A549 (cell line): ENCODE measurements around the gene PPP1R37. TPM values are rescaled to one million over a fixed set of nuclear protein-coding genes. Genes with fewer than 3 reads are reported as not detected.
A peak's percentile ranks its signal among the peaks of the same experiment; 100 is the strongest.

Source experiments
- ATAC-seq, 2 experiments: fragments of 200-7000 bp in 1 of 2; fragments of >200 bp in 1 of 2; cut with Nextera tagmentation in 1 of 2; cut with Tn5 transposase in 1 of 2; 3 replicates each; pipeline versions ENCODE4 v1.8.0 to v1.9.1; 2018 to 2020; ENCODE audit warnings: mild to moderate bottlenecking in 1 of 2, moderate library complexity in 1 of 2
- CTCF ChIA-PET: fragments of 300-600 bp; sonication (Branson Sonifier 250); formaldehyde crosslinking; extraction: SDS; loops from one replicate; lab custom pipeline; 2021; ENCODE audit warnings: antibody characterized with exemption, inconsistent platforms; lab: Yijun Ruan, JAX
- POLR2A ChIA-PET: fragments of 350-600 bp; formaldehyde crosslinking; extraction: SDS; loops from one replicate; lab custom pipeline; 2021; ENCODE audit warnings: antibody characterized with exemption, inconsistent platforms; lab: Yijun Ruan, JAX
- DNase-seq, 2 experiments: peaks; one replicate each; pipeline versions ENCODE4 v3.0.0 to v3.0.0-alpha.2; 2011 to 2016; ENCODE audit warnings: low read depth in 1 of 2, low spot score in 1 of 2
- FAIRE-seq: peaks from 2 replicates; lab custom pipeline; 2011; peaks lifted over from hg19 to GRCh38; lab: Jason Lieb, UNC
- H3K27ac ChIP-seq, 2 experiments: fragments of >200 bp; sonication (Bioruptor Twin); formaldehyde crosslinking; 3 replicates each; pipeline ENCODE4 v1.5.1; 2016 to 2017
- H3K4me1 ChIP-seq: fragments of >200 bp; sonication (Bioruptor Twin); formaldehyde crosslinking; 3 replicates; pipeline ENCODE4 v1.6.1; 2016
- H3K4me2 ChIP-seq: fragments of >200 bp; sonication (Bioruptor Twin); formaldehyde crosslinking; 3 replicates; pipeline ENCODE4 v1.6.1; 2016
- H3K4me3 ChIP-seq: fragments of >200 bp; sonication (Bioruptor Twin); formaldehyde crosslinking; 3 replicates; pipeline ENCODE4 v1.5.1; 2016
- H3K9me3 ChIP-seq: fragments of >200 bp; sonication (Bioruptor Twin); formaldehyde crosslinking; 3 replicates; pipeline ENCODE4 v1.6.1; 2016
- ATOH8 ChIP-seq: fragments of 250-450 bp; sonication (Bioruptor Pico); IDR thresholded peaks from 2 replicates; pipeline ENCODE4 v1.5.0; 2020; ENCODE audit warnings: low read depth, mild to moderate bottlenecking, moderate library complexity
- CEBPB ChIP-seq, 2 experiments: fragments of >200 bp in 1 of 2; sonication (Bioruptor Twin) in 1 of 2; formaldehyde crosslinking in 1 of 2; IDR thresholded peaks; 2 replicates each; pipeline ENCODE4 v1.6.1; 2012 to 2016
- CHD2 ChIP-seq: fragments of 150-350 bp; IDR thresholded peaks from 2 replicates; pipeline ENCODE4 v1.6.1; 2014; ENCODE audit warnings: low read length; ENCODE audit not compliant: partially characterized antibody
- CHD4 ChIP-seq: fragments of 200-600 bp; sonication (generic); IDR thresholded peaks from 2 replicates; pipeline ENCODE4 v1.6.1; 2016; ENCODE audit warnings: antibody characterized with exemption, mild to moderate bottlenecking, borderline replicate concordance
- EHF ChIP-seq: fragments of 250-450 bp; sonication (Bioruptor Pico); IDR thresholded peaks from 2 replicates; pipeline ENCODE4 v1.5.0; 2020; ENCODE audit warnings: mild to moderate bottlenecking
- HES2 ChIP-seq: fragments of >200 bp; sonication (Bioruptor Twin); formaldehyde crosslinking; IDR thresholded peaks from 2 replicates; pipeline ENCODE4 v1.6.1; 2016
- HEYL ChIP-seq: fragments of 250-450 bp; sonication (Bioruptor Pico); IDR thresholded peaks from 2 replicates; pipeline ENCODE4 v1.8.0; 2021; ENCODE audit warnings: mild to moderate bottlenecking, moderate library complexity
- HOXA7 ChIP-seq: fragments of 250-450 bp; sonication (Bioruptor Pico); IDR thresholded peaks from 2 replicates; pipeline ENCODE4 v1.5.0; 2020; ENCODE audit warnings: mild to moderate bottlenecking, moderate library complexity
- JUN ChIP-seq, 2 experiments: fragments of >200 bp; sonication (Bioruptor Twin); formaldehyde crosslinking; IDR thresholded peaks; 2 replicates in 1 of 2; 3 replicates in 1 of 2; pipeline ENCODE4 v1.6.1; 2016 to 2017
- KDM1A ChIP-seq: fragments of 200-600 bp; sonication (generic); IDR thresholded peaks from 2 replicates; pipeline ENCODE4 v1.6.1; 2016; ENCODE audit warnings: low read depth, mild to moderate bottlenecking
- NFE2L2 ChIP-seq: fragments of 150-350 bp; conservative IDR thresholded peaks from 2 replicates; pipeline ENCODE4 v1.6.1; 2014; ENCODE audit warnings: low read length
- NPAS2 ChIP-seq: fragments of 250-450 bp; sonication (Bioruptor Pico); IDR thresholded peaks from 2 replicates; pipeline ENCODE4 v1.8.0; 2022; ENCODE audit warnings: mild to moderate bottlenecking, moderate library complexity, borderline replicate concordance
- NR3C1 ChIP-seq: fragments of >200 bp; sonication (Bioruptor Twin); formaldehyde crosslinking; IDR thresholded peaks from 3 replicates; pipeline ENCODE4 v1.6.1; 2017
- PHF8 ChIP-seq: fragments of 200-600 bp; sonication (generic); IDR thresholded peaks from 2 replicates; pipeline ENCODE4 v1.6.1; 2016; ENCODE audit warnings: low read depth, mild to moderate bottlenecking, antibody characterized with exemption, moderate library complexity, borderline replicate concordance
- POLR2AphosphoS2 ChIP-seq: conservative IDR thresholded peaks from 2 replicates; pipeline ENCODE4 v1.6.1; 2012; ENCODE audit warnings: low read length, improper control_type of control experiment, inconsistent platforms
- RCOR1 ChIP-seq: fragments of 150-350 bp; IDR thresholded peaks from 2 replicates; pipeline ENCODE4 v1.6.1; 2014; ENCODE audit warnings: antibody characterized with exemption, low read length, low read depth
- RFX5 ChIP-seq: fragments of 450-650 bp; IDR thresholded peaks from 2 replicates; pipeline ENCODE4 v1.7.1; 2014; ENCODE audit warnings: antibody characterized with exemption, mild to moderate bottlenecking, moderate library complexity
- USF2 ChIP-seq: fragments of 450-650 bp; IDR thresholded peaks from 2 replicates; pipeline ENCODE4 v1.6.1; 2014; ENCODE audit warnings: antibody characterized with exemption
- ZC3H11A ChIP-seq: fragments of 450-650 bp; IDR thresholded peaks from 2 replicates; pipeline ENCODE4 v1.6.1; 2014; ENCODE audit warnings: antibody characterized with exemption, mild to moderate bottlenecking
- ZNF302 ChIP-seq: fragments of 250-450 bp; sonication (Bioruptor Pico); IDR thresholded peaks from 2 replicates; pipeline ENCODE4 v1.9.0; 2021; ENCODE audit warnings: inconsistent platforms, mild to moderate bottlenecking, moderate library complexity
- WGBS: methylation state at CpG from one replicate; pipeline ENCODE4 v1.1.6; 2017; ENCODE audit errors: missing lambda C conversion rate; 5-methylcytosine and 5-hydroxymethylcytosine counted together
- polyA plus RNA-seq, 4 experiments: library from polyadenylated mRNA; depleted of rRNA in 3 of 4; stranded (reverse); fragments of >200 nt; fragmentation: RNase III in 1 of 4; extraction: RNeasy Plus Mini Kit Qiagen cat#74134 plus additional on column Dnase treatment in 1 of 4; gene quantifications; 2 replicates in 3 of 4; 3 replicates in 1 of 4; pipeline ENCODE4 v1.2.3, GENCODE V29; 2011 to 2017

The PPP1R37 gene
- polyA plus RNA-seq, 2 of the 4 experiments (the other 2 are of a cell fraction): 9.1 to 21.8 TPM

- DNase-seq: no peak
- ATAC-seq: peak in 1 of 2 experiments; percentile 10; a peak in 1 of 6 replicates
- ChIA-PET POLR2A (interaction anchor here (2.3 kb wide), 1 partner anchor 18 kb away, joined by 9 read pairs; the partner anchor contains the start of gene CLASRP), CTCF (interaction anchor here (0.7 to 8.1 kb wide), 11 partner anchors 8 to 68 kb away, joined by 3 to 152 read pairs (median 3); partner anchors contain the start of gene CLASRP)
- WGBS: 89% methylated on average over 8 of the region's 8 CpGs
- TF ChIP-seq RFX5 (no peak), NFE2L2 (no peak), ATOH8 (CRISPR knock-in tag) (no peak), EHF (CRISPR knock-in tag) (no peak)
- Histone ChIP-seq H3K4me3 (no peak overlapping the region), H3K9me3 (no peaks in the 10 kb centered on the region), H3K4me1 (0 out of 3 replicates have a peak, but pooled peaks cover 3% of the 10 kb centered on the region), H3K4me2 (no peak overlapping the region), H3K27ac (no peak overlapping the region)
- no peak for FAIRE-seq
Observed at GRCh38 chr19:45056831-45057230, 36.1 kb upstream of the PPP1R37 start.

GRCh38 chr19:45057444-45057843 lies 35.5 kb upstream of the PPP1R37 start:
- Histone ChIP-seq H3K9me3 (no peaks in the 10 kb centered on the region), H3K4me2 (no peak overlapping the region), H3K27ac (no peak overlapping the region), H3K4me3 (no peak overlapping the region), H3K4me1 (0 out of 3 replicates have a peak, but pooled peaks cover 3% of the 10 kb centered on the region)
- DNase-seq (no peak), ATAC-seq (peak; percentile 8 to 17; a peak in 2 of 6 replicates), FAIRE-seq (no peak)
- TF ChIP-seq PHF8: no peak
- no peak for TF ChIP-seq CHD2
- TF ChIP-seq HEYL (CRISPR knock-in tag): no peak
- TF ChIP-seq NR3C1: no peak
- TF ChIP-seq KDM1A: no peak
- no peak for TF ChIP-seq POLR2AphosphoS2
- no peak for TF ChIP-seq JUN (IDR thresholded peaks at IDR 0.05)
- TF ChIP-seq ZNF302 (CRISPR knock-in tag): no peak
- TF ChIP-seq RCOR1: no peak
- TF ChIP-seq USF2: no peak
- no peak for TF ChIP-seq CEBPB (IDR thresholded peaks at IDR 0.05)
- 90% methylated on average over 9 of the region's 9 CpGs for WGBS
- POLR2A ChIA-PET: interaction anchor here (2.3 kb wide), 1 partner anchor 19 kb away, joined by 9 read pairs; the partner anchor contains the start of gene CLASRP
- CTCF ChIA-PET: interaction anchor here (0.7 to 8.1 kb wide), 11 partner anchors 8 to 68 kb away, joined by 3 to 152 read pairs (median 3); partner anchors contain the start of gene CLASRP

- ATAC-seq (peak in 1 of 2 experiments; percentile 6; a peak in 1 of 6 replicates), DNase-seq (no peak)
- ChIA-PET POLR2A (interaction anchor here (1.2 to 2.3 kb wide), 2 partner anchors 20 to 168 kb away, joined by 3 to 9 read pairs; partner anchors contain the start of genes CLASRP and TOMM40), CTCF (interaction anchor here (0.5 to 8.1 kb wide), 44 partner anchors 8 to 488 kb away, joined by 3 to 152 read pairs (median 6); partner anchors contain the start of genes APOE, CLASRP, GEMIN7 and RELB)
- Histone ChIP-seq H3K9me3 (no peaks in the 10 kb centered on the region), H3K27ac (no peak overlapping the region), H3K4me1 (0 out of 3 replicates have a peak, but pooled peaks cover 3% of the 10 kb centered on the region)
- WGBS: 93% methylated on average over 14 of the region's 14 CpGs
- TF ChIP-seq HES2 (no peak), HOXA7 (CRISPR knock-in tag) (no peak), ZC3H11A (no peak), NPAS2 (no peak), CHD4 (no peak)
- TF ChIP-seq, all 56 proteins: peak for 0
- Histone ChIP-seq H3K4me2 (no peak overlapping the region), H3K4me3 (no peak overlapping the region)
- no peak for FAIRE-seq
Observed at GRCh38 chr19:45058622-45059159, 34.3 kb upstream of the PPP1R37 start.
